Neuron (in vitro differentiated cells): ENCODE results near the gene YLPM1.

Experiments
- H2AFZ ChIP-seq: one replicate; pipeline ENCODE4 v1.6.1; 2013; ENCODE audit warnings: low read depth, mild to moderate bottlenecking, inconsistent platforms, low read length, moderate library complexity
- H3K27me3 ChIP-seq: one replicate; pipeline ENCODE4 v1.6.1; 2013; ENCODE audit warnings: low read length; ENCODE audit not compliant: insufficient read depth
- H3K36me3 ChIP-seq: one replicate; pipeline ENCODE4 v1.6.1; 2013; ENCODE audit warnings: low read length; ENCODE audit not compliant: insufficient read depth
- H3K4me1 ChIP-seq: one replicate; pipeline ENCODE4 v1.6.1; 2013; ENCODE audit warnings: low read length; ENCODE audit not compliant: insufficient read depth
- H3K4me3 ChIP-seq: 2 replicates; pipeline ENCODE4 v1.5.1; 2013; ENCODE audit warnings: mild to moderate bottlenecking, low read length, moderate library complexity
- H3K9me3 ChIP-seq: one replicate; pipeline ENCODE4 v1.6.1; 2013; ENCODE audit warnings: low read length

YLPM1 gene

GRCh38 chr14:74875941-74876913 is 113.1 kb downstream of the YLPM1 start, which contains the start of gene PROX2:
PROX2 (minus strand) TSS chr14:74876145; CDS start chr14:74863834, 12,311 bp downstream.
- H3K4me1 ChIP-seq: peaks cover 4% of the 10 kb centered on the region
- no peak within 1 kb of the TSS for H3K4me3 ChIP-seq
- H3K27me3 ChIP-seq: peaks cover 3% of the 10 kb centered on the region
- H3K36me3 ChIP-seq: no peaks in the 10 kb centered on the region
- H2AFZ ChIP-seq: no peak within 1 kb of the TSS
- no peaks in the 10 kb centered on the region for H3K9me3 ChIP-seq

- Histone ChIP-seq H3K4me1 (peaks cover 23% of the 10 kb centered on the region), H3K36me3 (peaks cover 7% of the 10 kb centered on the region), H3K27me3 (no peaks in the 10 kb centered on the region), H3K4me3 (no peak overlapping the region), H3K9me3 (no peaks in the 10 kb centered on the region), H2AFZ (no peak overlapping the region)
Measured at GRCh38 chr14:74879427-74880182, 116.5 kb downstream of the YLPM1 start.

GRCh38 chr14:74881431-74882102 is 118.5 kb downstream of the YLPM1 start, which contains the start of gene DLST:
DLST (plus strand) TSS chr14:74881916; CDS start chr14:74881954, 38 bp downstream.
- peaks cover 22% of the 10 kb centered on the region for H3K36me3 ChIP-seq
- H3K9me3 ChIP-seq: no peaks in the 10 kb centered on the region
- peaks cover 35% of the 10 kb centered on the region for H3K4me1 ChIP-seq
- H3K27me3 ChIP-seq: no peaks in the 10 kb centered on the region
- H3K4me3 ChIP-seq: peak within 1 kb of the TSS; percentile 78
- peak within 1 kb of the TSS; percentile 65 for H2AFZ ChIP-seq

- H3K4me1 ChIP-seq: peaks cover 35% of the 10 kb centered on the region
Measured at GRCh38 chr14:74882103-74882920, 119.2 kb downstream of the YLPM1 start.

More at GRCh38 chr14:74882103-74882920, 119.2 kb downstream of the YLPM1 start:
- H3K4me3 ChIP-seq: peak overlapping the region; percentile 78
- peak overlapping the region; percentile 65 for H2AFZ ChIP-seq
- no peaks in the 10 kb centered on the region for H3K9me3 ChIP-seq
- H3K36me3 ChIP-seq: peaks cover 26% of the 10 kb centered on the region
- H3K27me3 ChIP-seq: no peaks in the 10 kb centered on the region
